Lower leg skin (tissue), 4 donors: ENCODE data around the gene C6orf136. TPM values are rescaled to one million over a fixed set of nuclear protein-coding genes. Genes with fewer than 3 reads are reported as not detected.

ENCODE experiments used
- DNase-seq, 2 donors: peaks; one replicate each; pipeline ENCODE4 v3.0.0-alpha.2; 2019; ENCODE audit warnings: low spot score in 2 of 2
- H3K4me3 ChIP-seq: fragments of 200-600 bp; sonication (generic); 2 replicates; pipeline ENCODE4 v1.5.1; 2017; ENCODE audit warnings: mild to moderate bottlenecking, low read depth; ENCODE audit not compliant: poor library complexity, severe bottlenecking
- POLR2A ChIP-seq, 2 donors: fragments of 450-650 bp; IDR thresholded peaks; one replicate each; pipeline ENCODE4 v1.6.1; 2016 to 2017; ENCODE audit warnings: antibody characterized with exemption in 2 of 2, mild to moderate bottlenecking in 1 of 2, moderate library complexity in 1 of 2
- WGBS, 2 donors: methylation state at CpG; one replicate each; pipeline ENCODE4 v1.1.5; 2018; 5-methylcytosine and 5-hydroxymethylcytosine counted together
- intact Hi-C: fragments of 100-400 bp; cut with DNase I; formaldehyde crosslinking; loops from one replicate; pipeline ENCODE4 v1.15.0; 2023; ENCODE audit warnings: low total_unique reads
- total RNA-seq, 4 donors: library from RNA; depleted of rRNA; stranded (reverse); fragments of >200 nt; gene quantifications; one replicate each; pipeline ENCODE4 v1.1.0, GENCODE V29; 2016
- TF ChIP-seq, protein P1 (sequence below), 3 donors: fragments of 450-650 bp; IDR thresholded peaks; one replicate each; pipeline ENCODE4 v1.5.1; 2016; ENCODE audit warnings: antibody characterized with exemption in 3 of 3, mild to moderate bottlenecking in 3 of 3, moderate library complexity in 2 of 3

Gene C6orf136
- total RNA-seq, 4 donors from 2014 or later: 9.6 to 31.9 (median 13.9) TPM

DNA sequence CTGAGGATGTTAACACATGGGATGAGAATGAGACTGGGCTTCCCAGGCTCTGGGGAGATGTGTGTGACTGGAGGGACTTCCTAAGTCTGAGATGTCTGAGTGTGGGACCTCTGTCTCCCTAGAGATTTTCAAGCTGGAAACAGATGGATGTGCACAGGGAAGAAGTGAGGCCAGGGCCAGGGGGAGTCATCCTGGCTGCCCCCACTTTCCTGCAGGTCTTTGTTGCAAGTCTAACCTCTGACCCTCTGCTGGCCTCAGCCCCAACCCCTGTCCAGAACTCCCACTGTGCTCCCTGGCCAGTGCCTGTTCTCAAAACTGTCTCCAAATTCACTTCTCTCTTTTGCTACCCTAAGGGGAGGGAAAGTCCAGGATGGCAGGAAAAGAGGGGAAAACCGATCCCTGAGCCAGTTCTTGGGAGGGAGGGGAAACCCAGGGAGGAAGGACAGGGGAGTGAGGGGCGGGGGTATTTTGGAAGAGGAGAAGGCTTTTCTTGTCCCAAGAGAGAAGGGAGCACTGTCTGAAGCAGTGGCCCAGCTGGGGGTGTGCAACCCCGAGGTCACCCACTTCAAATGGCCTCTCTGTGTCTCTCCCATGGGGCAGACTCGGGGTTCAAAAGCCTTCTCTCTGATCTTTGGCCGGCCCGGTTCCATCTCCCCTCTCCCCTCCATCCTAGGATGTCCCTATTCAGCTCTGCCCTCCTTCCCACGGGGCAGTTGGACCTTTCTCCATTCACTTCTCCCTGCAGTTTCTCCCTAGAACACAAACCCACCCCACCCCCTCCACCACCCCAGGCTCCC lies 36.4 kb downstream of the C6orf136 start:
- 1 to 2% methylated on average over 7 of the region's 7 CpGs for WGBS, 2 donors
- intact Hi-C loops: no loop called here
- DNase-seq: no peak
- TF ChIP-seq, protein P1, sequence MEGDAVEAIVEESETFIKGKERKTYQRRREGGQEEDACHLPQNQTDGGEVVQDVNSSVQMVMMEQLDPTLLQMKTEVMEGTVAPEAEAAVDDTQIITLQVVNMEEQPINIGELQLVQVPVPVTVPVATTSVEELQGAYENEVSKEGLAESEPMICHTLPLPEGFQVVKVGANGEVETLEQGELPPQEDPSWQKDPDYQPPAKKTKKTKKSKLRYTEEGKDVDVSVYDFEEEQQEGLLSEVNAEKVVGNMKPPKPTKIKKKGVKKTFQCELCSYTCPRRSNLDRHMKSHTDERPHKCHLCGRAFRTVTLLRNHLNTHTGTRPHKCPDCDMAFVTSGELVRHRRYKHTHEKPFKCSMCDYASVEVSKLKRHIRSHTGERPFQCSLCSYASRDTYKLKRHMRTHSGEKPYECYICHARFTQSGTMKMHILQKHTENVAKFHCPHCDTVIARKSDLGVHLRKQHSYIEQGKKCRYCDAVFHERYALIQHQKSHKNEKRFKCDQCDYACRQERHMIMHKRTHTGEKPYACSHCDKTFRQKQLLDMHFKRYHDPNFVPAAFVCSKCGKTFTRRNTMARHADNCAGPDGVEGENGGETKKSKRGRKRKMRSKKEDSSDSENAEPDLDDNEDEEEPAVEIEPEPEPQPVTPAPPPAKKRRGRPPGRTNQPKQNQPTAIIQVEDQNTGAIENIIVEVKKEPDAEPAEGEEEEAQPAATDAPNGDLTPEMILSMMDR (IDR thresholded peaks at IDR 0.05): no peak
- no peak for TF ChIP-seq POLR2A (IDR thresholded peaks at IDR 0.05)
- H3K4me3 ChIP-seq: peak overlapping the region; percentile 44

DNA sequence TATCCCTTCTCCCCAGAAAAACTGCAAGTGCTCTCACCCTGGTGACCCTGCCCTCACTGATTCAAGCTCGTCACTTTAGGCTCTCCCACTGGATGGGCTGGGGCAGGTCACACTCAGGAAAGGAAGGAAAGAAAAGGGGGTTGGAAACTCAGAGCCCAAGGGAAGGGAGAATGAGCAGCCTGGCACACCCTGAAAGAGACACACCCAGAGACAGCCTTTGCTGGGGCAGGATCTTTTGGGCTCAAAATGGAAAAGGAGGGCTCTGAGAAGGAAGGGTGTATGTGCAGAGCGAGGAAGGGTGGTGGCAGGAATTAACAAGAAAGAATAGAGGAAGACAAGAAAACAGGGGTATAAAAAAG lies 37.0 kb downstream of the C6orf136 start:
- no peak for TF ChIP-seq POLR2A (IDR thresholded peaks at IDR 0.05)
- TF ChIP-seq, protein P1 (IDR thresholded peaks at IDR 0.05): no peak
- intact Hi-C loops: no loop called here

DNA sequence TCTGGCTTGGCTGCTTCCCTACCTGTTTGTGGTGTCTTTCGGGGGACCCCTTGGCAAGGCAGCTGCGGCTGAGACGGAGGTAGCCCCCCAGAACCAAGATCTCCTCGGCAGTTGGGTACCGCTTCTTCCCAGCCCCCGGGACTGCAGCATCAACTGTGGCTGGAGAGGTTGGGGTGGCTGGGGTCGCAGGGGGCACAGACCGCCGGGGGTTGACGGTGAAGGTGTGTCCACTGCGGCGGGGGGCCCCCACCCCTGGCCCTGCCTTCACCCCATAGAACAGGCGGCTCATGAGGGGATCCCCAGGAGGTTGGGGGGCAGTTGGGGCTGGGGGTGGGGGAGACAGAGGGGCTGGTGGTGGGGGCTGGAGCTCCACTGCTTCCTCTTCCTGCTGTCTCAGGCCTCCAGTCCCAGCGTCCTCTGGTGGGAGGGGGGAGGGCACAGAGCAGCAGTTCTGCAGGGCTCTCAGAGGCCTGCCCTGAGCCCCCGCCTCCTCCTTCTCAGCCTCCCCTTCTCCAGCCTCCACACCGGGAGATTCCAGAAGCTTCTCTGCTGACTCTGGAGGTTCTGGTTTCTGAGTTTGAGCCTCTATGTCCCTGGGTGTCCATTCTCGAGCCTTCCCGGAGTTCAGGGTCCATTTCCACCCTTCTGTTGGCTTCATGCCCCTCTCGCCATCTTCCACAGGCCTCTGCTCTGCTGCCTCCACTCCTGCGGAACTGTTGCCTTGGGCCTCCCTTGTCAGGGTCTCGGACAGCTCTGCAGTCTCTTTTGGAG lies 37.6 kb downstream of the C6orf136 start:
- WGBS, 2 donors: 10 to 17% methylated on average over 14 to 18 of the region's 21 CpGs
- intact Hi-C loops: no loop called here
- peak; percentile 58 to 90 for DNase-seq
- TF ChIP-seq POLR2A (IDR thresholded peaks at IDR 0.05): no peak
- TF ChIP-seq, protein P1 (IDR thresholded peaks at IDR 0.05): no peak
- H3K4me3 ChIP-seq: peak overlapping the region; percentile 50

More for the DNA sequence above, 37.0 kb downstream of the C6orf136 start:
- peak overlapping the region; percentile 44 for H3K4me3 ChIP-seq
- WGBS, 2 donors: 0 to 7% methylated on average over 2 of the region's 2 CpGs
- no peak for DNase-seq

DNA sequence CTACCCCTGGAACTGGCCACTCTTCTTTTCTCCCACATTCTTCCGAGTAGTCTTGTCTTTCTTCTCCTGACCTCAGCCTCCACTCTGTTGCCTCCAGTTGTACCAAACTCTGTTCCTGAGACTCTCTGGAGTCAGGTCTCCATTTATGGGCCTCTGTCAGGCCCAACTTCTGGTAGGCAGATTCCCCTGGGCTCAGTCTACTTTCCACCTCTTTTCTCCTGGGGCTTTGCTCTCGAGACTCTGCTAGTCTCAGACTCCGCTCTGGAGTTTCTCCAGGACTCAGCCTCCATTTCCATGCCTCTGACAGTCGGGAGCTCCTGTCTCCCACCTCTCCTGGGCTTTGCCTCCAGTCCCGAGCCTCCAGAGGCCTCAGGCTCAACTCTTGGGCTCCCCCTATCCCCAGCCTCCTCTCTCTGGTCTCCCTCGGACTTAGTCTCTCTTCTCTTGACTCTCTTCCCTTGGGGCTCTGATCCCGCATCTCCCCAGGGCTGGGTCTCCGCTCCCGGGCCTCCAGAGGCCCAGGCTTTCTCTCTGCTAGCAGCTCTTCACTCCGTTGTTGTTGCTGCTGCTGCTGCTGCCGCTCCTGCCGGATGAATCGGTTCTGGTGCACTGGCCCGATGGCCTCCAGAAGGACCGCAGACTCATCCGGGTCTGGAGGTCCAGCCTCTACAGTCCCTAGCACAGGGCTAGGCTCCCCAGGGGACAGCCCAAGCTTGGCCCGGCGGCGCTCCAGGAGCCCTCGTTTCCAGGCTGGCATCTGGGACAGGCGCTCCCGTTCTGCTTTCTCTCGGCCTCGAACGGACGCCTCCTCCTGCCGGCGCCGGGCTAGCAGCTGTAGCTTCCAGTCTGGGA lies 38.5 kb downstream of the C6orf136 start:
- TF ChIP-seq POLR2A (IDR thresholded peaks at IDR 0.05): no peak
- TF ChIP-seq, protein P1 (IDR thresholded peaks at IDR 0.05): no peak
- DNase-seq: no peak
- intact Hi-C loops: no loop called here
- 7 to 16% methylated on average over 24 to 29 of the region's 29 CpGs for WGBS, 2 donors
- peak overlapping the region; percentile 50 for H3K4me3 ChIP-seq

DNA sequence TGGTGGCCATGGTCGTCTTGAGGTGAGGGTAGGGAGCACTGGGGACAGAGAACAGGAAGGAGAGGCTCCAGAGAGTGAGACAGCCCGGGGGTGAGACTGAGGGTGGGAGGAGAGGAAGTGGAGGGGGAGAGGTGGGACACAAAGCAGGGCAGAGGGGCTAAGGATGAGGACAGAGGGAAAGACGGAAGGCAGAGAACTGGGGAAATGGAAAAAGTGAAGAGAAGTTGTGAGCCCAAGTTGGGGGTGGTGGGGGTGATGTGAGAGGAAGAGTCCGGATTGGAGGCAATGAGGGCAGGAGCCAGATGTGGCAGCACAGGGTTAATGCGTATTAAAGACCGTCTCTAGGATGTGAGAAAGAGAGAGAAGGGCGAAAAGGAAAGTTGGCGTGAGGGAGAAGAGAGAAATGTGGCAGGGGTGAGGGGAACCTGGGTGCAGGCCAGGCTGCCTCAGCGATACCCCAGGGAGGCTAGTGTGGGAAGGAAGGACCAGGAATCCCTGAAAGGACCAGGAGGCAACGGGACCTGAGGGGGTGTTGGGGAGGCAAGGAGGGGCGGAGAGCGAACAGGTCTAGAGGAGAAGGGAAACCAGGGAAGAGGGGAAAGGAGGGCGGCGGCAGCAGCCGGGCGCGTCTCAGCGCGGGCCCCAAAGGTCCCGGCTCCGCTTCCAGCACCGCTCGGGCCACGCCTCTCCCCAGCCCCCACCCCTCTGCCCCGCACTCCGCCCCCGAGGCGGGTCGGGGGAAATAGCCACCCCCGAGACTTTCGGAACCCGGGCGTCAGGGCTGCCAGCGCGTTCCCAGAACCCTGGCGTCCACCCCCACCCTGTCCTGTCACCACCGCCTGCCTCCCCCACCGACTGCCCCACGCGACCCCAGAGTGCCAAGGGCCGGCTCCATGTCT lies 39.3 kb downstream of the C6orf136 start, which contains the start of gene PPP1R18:
Gene PPP1R18, minus strand, starts transcription at position 637 of the 899 bp plus-strand sequence. Its CDS starts 627 bp downstream, at position 10.
- intact Hi-C loops: no loop called here
- 0 to 2% methylated on average over 27 to 31 of the region's 41 CpGs for WGBS, 2 donors
- peak within 1 kb of the TSS; percentile 76 for H3K4me3 ChIP-seq
- peak; percentile 79 to 97 for DNase-seq
- no peak for TF ChIP-seq POLR2A (IDR thresholded peaks at IDR 0.05)
- TF ChIP-seq, protein P1 (IDR thresholded peaks at IDR 0.05): no peak
